Stimulated activated CD8-positive, alpha-beta memory T cell treated with anti-CD3 and anti-CD28 coated beads, Interleukin-15, amount 100 ng/mL, for 48 hours (primary cell): Measurements from ENCODE around the gene PCDHGB6.
A peak's percentile ranks its signal among the peaks of the same experiment; 100 is the strongest.
"Not testable (repeated sequence)": the region's sequence is repeated elsewhere in the genome, so short reads cannot be mapped to it uniquely, and the experiment has no call there.

ENCODE experiments used
- DNase-seq, 2 donors: peaks; one replicate each; pipeline ENCODE4 v3.0.0-alpha.2; 2020; ENCODE audit warnings: low read depth in 2 of 2

Gene PCDHGB6

GRCh38 chr5:141388661-141389060 is 19.2 kb upstream of the PCDHGB6 start:
- no peak for DNase-seq

GRCh38 chr5:141389153-141390042 is 18.4 kb upstream of the PCDHGB6 start:
- DNase-seq, result no peak

- no peak for DNase-seq
These were observed 15.2 kb upstream of the PCDHGB6 start, which contains the start of gene PCDHGA8 for GRCh38 chr5:141392429-141393198. Gene PCDHGA8, plus strand, starts transcription at chr5:141392633. Its CDS starts 181 bp downstream, at chr5:141392814.

- no peak for DNase-seq
These were observed 14.6 kb upstream of the PCDHGB6 start for GRCh38 chr5:141393267-141393666.

GRCh38 chr5:141394401-141395187 is 13.2 kb upstream of the PCDHGB6 start:
- not testable (repeated sequence) for DNase-seq

GRCh38 chr5:141397756-141398551 is 9.9 kb upstream of the PCDHGB6 start, which contains the start of gene PCDHGB5:
Gene PCDHGB5, plus strand, starts transcription at chr5:141397947. Its CDS starts 181 bp downstream, at chr5:141398128.
- DNase-seq, result not testable (repeated sequence)

- DNase-seq, result no peak
These were observed 9.2 kb upstream of the PCDHGB6 start for GRCh38 chr5:141398608-141399007.

- no peak for DNase-seq
These were observed 8.1 kb upstream of the PCDHGB6 start for GRCh38 chr5:141399555-141400258.

- DNase-seq, result no peak
These were observed 5.1 kb upstream of the PCDHGB6 start, which contains the start of gene PCDHGA9 for GRCh38 chr5:141402553-141403243. Gene PCDHGA9, plus strand, starts transcription at chr5:141402778. Its CDS starts 175 bp downstream, at chr5:141402953.

GRCh38 chr5:141403387-141403786 is 4.4 kb upstream of the PCDHGB6 start:
- no peak for DNase-seq

- DNase-seq, result no peak
These were observed 1.9 kb downstream of the PCDHGB6 start for GRCh38 chr5:141409598-141410306.

GRCh38 chr5:141411575-141411974 is 3.8 kb downstream of the PCDHGB6 start:
- DNase-seq, result no peak

GRCh38 chr5:141412854-141413539 is 5.2 kb downstream of the PCDHGB6 start, which contains the start of gene PCDHGA10:
Gene PCDHGA10, plus strand, starts transcription at chr5:141412987. Its CDS starts 189 bp downstream, at chr5:141413176.
- DNase-seq, result no peak

- DNase-seq, result no peak
These were observed 5.8 kb downstream of the PCDHGB6 start for GRCh38 chr5:141413540-141414069.

GRCh38 chr5:141414548-141415274 is 6.9 kb downstream of the PCDHGB6 start:
- not testable (repeated sequence) for DNase-seq

- DNase-seq, result not testable (repeated sequence)
These were observed 7.4 kb downstream of the PCDHGB6 start for GRCh38 chr5:141415275-141415618.

- peak; percentile 42 to 50 for DNase-seq
These were observed 9.8 kb downstream of the PCDHGB6 start, which contains the start of gene PCDHGB7 for GRCh38 chr5:141417494-141418172. Gene PCDHGB7, plus strand, starts transcription at chr5:141417677. Its CDS starts 183 bp downstream, at chr5:141417860.
